GM19238 (cell line): Measurements from ENCODE around the gene HEMGN.

Experiments
- DNase-seq: peaks from one replicate; pipeline ENCODE4 v3.0.0; 2011; ENCODE audit warnings: low spot score; ENCODE audit not compliant: insufficient read length

Gene HEMGN

DNA sequence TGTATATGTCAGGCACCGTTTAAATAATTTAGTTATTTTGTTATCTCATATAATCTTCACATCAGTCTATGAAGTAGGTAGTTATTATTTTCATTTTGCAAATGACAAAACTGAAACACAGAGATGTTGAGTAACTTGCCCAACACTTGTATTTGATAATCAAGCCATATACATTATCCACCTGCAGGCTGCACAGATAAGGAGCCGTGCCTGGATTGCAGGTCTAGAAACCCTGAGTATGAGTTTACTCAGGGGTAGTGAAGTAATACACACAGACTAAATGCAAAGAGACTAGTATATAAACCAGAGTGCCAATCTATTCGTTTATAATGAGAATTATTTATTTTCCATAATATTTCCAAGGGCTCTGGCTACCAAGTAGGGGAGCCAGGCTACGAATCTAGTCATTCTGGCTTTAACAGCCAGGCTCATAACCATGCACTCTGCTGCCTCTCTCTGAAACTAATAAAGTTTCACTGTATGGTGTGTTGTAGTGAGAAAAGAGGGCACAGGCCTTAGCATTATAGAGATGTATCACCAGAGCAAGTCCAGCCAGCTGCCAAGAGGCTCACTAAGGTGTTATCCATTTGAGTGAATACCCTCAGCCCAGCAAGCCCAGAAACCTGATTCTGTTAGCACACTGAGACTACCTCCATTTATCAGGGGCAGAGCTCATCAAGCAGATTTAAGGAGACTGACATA, 4.5 kb downstream of the HEMGN start:
- no peak for DNase-seq

DNA sequence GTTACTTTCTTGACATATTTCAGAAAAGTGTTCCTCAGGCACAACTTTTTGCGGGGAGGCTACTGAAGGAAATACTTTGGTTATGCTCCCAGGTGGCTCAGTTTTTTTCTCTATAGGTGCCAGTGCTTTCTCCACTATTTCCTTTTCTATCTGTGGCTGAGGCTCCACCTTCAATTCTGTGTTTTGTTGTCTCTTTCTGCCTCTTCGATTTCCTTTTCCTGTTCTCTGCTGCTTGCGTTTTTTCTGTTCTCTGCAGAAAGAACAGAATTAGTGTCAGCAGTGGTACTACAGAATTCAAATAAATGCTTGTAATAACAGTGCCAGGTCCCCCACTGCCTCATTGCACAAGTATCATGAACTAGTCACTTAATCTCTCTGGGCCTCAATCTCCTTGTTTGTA, 7.0 kb downstream of the HEMGN start:
- DNase-seq = no peak

DNA sequence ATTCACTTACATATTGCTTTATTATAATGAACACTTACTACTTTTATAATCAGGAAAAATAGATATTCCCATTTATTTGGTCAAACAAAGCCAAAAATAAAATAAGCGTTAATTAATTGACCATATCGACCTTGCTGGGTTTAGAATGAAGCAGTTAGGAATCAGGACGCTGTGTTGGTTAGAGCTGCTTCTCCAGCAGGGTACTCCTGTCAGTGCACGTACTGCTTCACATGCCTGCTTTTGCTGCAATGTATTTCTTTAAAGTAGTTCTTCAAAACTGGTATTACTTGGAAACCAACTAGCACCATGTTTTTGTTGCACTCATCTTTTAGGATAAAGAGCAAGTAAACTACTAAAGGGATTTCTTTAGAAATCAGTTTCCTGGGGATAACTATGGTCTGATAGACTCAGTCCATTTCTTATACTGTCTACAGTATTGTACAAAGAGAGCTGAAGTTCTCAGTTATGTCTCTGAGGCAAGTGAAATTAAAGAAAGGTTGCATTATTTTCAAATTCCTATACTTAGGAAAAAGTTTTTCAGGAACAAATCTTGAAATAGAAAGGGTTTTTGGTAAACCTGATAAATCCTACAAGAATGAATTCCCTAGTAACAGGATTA, 8.9 kb downstream of the HEMGN start:
- no peak for DNase-seq

DNA sequence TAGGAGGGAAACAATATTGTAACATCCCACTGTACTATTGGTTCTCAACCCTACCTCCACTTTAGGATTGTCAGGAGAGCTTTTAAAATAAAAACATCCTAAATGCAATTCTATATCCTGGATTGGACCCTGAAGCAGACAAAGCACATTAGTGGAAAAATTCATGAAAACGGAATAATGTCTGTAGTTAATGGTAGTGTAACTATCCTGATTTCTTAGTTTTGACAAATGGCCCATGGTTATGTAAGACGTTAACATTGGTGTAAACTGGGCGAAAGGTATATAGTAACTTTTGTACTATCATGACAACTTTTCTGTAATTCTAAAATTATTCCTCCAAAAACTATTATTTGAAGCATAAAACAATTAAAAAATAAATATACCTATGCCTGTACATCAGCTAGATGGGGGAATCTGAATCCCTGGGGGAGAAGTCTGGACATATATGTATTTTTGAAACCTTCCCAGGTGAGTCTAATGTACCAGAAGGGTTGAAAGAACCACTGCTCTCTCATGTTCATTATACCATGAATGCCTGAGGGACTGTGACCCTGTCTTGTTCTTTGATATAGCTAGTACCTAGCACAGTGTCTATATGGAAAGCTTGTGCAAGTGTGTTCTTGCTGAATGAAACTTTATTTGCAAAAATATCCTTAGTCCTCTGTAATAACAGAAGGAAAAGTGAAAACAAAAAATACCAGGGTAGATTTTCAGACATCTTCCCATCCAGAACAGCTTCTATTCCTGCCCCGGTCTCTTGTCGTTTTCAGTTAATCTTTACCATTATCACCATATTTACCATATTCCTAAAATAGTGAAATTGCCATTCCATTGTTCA, 12.3 kb downstream of the HEMGN start:
- no peak for DNase-seq

DNA sequence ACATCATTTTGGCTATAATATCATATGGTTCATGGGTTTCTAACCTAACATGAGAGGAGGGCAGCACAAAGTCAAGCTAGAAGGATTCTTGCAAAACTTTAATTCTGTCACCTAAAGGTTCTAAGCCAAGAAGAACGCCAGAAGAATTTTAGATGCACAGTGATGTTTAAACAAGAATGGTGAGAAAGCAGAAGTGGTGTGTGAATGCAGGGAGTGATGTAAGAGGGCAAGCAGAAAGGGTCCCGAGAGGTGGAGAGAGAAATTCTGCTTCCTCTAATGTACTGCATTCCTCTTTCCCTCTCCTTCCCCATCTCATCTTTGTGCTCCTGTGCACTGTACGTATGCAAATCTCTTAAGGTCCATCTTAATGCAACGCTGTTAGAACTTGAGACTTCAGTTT, 13.6 kb downstream of the HEMGN start:
- DNase-seq = no peak

DNA sequence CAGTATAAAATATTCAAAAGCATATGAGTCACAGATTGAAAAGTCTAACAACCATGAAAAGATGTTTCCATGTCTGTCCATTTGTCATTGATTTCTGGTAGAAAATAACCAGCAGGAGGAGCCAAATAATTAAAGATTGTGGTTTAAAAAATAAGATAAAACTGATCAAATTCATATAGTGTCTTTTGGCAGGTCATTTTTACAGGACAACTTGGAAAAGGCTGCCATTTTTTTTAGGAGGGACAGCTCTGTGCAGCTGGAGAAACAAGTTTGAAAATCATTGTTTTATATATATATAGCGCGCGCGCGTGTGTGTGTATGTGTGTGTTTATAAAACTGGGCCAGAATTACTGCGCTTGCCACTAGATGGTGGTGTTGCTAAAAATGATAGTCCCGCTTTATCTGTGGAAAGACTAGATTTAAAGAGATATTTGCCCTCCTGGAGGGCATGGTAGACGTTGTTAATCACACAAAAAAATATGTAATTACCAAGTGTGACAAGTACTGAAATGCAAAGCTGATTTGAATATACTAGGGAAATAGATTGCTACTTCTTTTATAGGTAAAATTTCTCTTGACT, 14.4 kb downstream of the HEMGN start:
- no peak for DNase-seq

DNA sequence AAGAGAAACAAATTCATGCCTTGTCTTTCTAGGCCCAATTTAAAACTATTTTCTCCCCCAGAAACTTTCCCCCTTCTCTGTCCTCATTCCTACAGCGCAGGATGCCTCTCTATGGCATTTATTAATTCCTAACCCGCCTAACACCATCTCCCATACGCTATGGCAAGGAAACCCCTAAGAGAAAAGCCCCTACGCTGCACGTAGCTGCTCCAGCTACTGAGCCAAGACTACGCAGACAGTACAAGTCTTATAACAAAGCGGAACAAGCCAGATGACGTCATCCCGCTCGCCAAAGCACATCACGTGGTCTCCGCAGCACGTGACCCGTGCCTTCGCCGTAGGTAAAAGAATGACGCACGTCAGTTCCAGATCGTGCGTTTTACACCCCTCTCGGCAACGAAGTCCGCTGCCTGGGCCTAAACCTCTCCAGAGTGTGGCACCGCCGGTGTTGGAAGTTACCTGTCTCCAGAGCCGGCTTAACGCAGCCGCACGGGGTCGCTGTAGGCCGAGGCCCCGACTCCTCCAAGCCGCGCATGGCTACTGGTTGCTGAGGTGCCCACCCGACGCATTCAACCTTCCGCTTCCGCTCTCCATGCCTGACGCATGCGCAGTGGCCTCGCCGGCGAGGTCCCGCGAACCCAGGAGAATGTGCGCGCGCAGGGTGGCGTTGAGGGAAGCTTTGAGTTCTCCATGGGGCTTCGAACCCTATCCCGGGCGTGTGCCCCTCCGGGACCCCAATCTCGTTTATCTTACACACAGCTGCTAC, 15.8 kb downstream of the HEMGN start, which contains the start of gene TRMO:
Gene TRMO, minus strand, starts transcription at position 542 of the 766 bp plus-strand sequence. Its CDS starts 7 bp downstream, at position 535.
- DNase-seq = peak; percentile 80

DNA sequence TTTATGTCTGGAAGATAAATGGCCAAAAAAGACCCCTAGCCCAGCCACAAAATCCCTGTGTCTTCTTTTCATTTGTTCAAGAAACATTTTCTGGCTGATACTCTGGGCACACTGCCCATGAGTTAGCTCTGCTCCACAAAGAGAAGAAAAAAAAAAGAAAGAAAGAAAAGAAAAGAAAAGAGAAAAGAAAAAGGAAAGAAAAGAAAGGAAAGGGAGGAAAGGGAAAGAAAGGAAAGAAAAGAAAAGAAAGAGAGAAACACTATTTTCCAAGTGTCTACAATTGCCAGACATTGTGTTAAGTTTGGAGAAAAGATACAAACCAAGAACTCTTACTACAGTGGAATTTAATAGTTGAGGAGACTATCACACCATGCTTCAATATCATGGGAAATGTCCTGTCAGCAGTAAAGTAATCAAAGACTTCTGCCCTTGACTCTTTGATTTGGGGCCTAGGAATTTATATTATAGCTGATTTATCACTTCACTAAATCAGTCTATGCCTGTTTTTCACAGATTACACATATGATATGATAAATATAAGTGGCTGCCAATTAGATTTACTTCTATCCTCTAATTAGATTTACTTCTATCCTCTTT, 18.7 kb downstream of the HEMGN start:
- no peak for DNase-seq

DNA sequence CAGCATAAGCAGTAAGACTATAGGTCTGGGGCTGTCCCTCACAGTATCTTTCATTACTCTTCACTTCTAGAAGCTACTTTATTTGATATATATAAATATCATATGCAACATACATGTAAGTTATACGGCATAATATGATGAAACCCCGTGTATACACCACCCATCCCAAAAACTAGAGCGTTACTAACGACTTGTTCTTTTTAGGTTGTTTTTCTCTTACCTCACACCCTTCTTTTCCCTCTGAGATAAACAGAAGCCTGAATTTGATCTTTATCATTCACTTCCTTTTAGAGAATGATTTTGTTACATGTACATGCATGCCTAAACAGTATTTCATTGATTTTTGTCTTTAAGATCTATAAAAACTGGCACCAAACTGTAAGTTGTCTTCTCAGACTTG, 19.4 kb downstream of the HEMGN start:
- DNase-seq = no peak

DNA sequence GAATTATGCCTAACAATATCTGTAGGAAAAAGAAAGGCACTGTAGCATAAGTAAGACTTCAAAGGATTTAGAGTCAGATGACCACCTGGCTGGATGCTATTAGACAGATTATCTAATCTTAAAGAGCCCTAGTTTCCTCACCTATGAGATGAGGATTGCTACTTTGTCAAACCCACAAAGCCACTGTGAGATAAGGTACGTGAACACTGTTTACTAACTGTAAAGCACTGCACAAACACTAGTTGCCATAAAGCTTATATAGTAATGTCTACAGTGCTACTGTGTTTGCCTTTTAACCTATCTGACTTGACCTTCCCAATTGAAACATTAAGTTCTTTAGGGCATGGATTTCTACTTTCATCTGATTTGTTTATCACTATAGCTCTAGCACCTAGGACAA, 26.0 kb downstream of the HEMGN start:
- DNase-seq = no peak

DNA sequence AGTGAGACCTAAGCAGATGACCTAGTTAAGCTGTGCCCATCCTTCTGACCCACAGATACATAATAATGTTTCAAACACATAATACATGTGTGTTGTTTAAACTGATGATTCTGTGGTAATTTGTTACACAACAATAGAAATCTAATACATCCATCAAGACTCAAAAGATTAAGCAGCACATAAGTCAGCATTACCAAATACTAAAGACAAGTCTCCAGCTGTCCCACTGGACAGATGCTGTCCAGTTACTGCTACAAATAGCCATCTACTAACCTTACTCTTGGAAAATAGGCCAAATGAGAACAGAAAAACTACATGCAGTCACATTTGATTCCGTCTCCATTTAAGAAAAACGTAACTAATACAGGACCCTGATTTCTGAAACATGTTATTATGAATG, 26.4 kb downstream of the HEMGN start:
- DNase-seq = no peak

DNA sequence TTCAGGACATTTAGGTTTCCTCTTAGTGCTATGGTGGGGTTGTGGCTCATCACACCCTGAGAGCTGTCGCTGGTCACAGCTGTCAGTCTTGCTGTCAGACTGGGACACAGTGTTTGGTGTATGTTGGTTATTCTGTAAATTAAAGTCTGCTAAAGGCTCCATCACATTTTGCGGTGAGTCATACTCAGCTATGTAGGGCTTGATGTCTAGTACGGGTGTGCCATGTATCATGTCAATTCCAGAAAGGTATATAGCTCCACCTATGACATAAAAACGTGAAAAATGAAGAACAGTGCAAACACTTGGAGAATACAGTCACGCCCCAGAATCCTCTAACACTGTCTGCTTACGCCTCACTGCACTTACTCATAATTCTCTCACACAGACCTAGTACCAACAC, 27.6 kb downstream of the HEMGN start:
- DNase-seq = no peak

DNA sequence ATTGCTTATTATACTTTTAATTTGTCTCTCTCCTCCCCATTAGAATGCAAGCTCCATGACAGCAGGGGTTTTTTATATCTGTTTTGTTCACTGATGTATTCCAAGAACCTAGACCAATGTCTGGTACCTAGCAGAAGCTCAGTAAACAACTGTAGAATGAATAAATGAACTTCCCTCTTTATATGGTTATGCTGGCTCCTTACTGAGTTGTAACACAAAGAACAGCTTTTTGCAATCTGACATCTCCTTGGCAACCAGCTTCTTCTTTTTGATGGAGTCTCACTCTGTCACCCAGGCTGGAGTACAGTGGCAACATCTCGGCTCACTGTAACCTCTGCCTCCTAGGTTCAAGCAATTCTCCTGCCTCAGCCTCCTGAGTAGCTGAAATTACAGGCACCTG, 29.3 kb downstream of the HEMGN start:
- no peak for DNase-seq

DNA sequence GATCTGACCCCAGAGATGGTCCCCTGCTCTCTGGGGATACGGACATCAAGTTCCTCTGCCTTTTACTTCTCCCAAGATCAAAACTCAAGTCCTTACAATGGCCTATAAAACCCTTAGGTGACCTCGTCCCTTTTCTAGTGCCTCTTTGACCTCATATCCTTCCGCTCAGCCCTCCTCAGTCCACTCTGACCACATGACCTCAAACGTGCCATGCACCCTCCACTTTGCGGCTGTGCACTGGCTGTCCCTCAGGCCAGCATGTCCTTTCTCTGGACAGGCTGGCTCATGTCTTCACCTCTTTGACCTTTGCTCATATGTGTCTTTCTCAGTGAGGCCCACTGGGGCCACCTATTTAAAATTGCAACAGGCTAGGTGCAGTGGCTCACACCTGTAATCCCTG, 30.3 kb downstream of the HEMGN start:
- DNase-seq = no peak

DNA sequence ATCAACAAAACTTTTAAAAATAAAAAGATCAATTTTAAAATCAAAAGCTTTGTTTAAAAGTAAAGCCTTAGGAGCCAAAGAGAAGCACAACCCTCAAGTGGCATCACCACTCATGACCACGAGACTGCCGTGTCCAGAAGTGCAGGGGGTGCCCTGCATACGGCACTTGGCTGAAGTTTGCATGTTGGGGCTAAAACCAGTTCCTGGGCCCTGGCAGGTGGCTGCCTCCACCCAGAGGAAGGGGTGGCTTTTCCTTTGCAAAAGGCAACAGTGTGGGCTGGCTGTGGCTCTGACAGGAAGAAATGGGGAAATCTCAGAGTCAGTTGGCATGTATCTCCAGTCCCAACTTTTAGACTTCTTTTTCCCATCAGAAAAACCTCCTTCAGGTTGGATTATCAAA, 30.9 kb downstream of the HEMGN start:
- DNase-seq = no peak

DNA sequence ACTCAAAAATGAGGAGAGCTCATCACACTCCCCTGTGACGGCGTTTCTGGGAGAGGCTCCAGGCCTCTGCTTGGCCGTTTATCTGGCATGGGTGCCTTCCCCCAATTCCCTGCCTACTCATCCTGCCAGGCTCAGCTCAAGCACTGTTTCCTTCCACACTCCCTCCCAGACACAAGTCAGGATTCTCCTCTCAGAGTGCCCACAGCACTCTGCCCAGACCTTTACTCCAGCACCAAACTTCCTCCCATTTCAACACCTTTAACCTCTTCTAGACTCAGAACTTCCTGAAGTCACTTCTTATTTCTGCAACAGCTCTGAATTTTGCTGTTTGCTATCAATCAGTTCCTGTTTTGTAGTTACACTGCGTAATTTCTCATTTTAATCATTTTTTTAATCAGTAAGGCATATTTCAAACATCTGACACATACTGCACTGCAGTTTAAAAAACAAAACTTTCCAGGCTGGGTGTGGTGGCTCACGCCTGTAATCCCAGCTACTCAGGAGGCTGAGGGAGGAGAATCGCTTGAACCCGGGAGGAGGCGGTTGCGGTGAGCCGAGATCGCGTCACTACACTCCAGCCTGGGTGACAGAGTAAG, 31.6 kb downstream of the HEMGN start:
- DNase-seq = no peak

DNA sequence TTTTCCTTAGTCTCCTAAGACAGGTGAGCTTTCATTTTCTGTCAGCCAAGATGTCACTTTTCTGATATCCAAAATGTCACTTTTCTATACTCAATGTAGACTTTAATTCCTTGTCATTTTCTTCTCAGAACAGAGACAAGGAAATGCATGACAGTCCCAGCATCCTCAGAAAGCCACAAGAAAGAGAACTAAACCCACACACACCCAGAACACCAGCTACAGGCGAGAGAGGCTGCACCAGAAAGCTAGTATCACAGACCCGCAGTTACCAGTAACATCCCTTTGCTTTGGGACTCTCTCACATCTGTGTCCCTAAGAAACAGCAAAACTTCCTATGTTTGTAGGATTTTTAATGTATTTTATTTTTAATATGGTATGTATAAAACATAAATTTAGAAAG, 32.7 kb downstream of the HEMGN start:
- DNase-seq = no peak

DNA sequence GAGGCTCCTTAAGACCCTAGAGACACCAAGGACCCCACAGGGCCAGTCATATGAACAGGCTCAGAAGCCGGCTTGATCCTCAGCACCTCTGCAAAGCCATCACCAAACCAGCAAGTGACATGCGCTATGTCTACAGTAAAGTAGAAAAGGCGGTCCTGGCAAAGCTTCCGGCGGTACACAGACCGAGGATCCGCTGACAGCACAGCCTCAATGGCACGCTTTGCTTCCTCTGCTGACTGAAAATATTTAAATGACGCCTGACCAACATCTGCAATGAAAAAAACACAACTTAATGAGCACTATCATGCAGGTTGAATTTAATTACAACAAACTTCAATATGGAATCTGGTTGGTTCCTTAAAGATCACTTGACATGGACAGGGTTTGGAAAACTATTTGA, 33.2 kb downstream of the HEMGN start:
- no peak for DNase-seq

DNA sequence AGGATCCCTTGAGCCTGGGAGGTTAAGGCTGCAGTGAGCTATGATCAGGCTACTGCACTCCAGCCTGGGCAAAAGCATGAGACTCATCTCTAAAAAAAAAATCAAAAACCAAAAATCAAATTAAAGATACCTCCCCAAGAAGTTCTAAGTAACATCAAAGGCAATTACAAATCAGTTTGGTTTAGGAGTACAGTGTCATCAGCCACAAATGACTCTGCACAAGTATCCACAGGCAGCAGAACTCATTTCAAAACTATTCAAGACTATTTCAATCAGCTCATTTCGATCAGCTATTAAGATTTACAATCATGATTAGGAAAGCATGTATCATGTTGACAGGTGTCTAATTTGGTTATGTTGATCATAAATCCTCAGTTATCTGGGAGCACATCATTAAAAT, 34.8 kb downstream of the HEMGN start:
- no peak for DNase-seq

DNA sequence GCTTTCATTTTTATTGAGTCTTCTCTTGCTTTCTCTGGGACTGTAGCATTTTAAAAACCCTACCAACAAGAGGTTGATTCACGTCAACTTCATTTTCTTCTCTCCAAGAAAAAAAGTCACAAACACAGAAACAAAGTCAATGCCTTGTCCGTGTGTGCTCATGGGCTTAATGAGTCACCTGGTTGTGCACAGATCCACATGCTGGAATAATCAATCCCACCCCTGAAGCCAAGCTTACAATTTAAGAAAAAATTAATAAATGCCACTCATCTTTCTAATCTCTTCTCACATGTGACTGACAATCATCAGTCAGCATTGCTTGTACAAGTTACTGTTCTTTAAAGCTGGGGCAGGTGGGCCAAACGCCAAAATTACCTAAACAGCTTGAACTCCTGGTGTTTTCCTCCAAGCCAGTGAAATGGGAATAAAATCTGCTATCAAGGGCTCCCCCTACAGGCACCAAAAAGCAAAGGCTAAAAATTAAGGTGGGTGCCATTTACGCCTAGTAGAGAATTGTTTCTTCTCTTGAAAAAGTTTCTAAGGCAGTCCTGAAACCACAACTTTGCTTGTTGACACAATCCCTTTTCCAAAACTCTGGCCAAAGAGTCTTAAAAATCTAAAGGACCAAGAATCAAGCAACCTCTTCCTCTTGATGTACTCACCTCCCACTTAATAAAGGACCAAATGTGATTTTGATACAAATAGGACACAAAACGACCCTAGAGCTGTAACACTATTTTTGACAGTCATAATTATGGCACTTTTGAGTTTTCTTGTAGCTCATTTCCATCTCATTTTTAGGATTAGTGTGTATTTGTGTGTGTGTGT, 37.0 kb downstream of the HEMGN start:
- no peak for DNase-seq
